HG02885 (cell line): Measurements from ENCODE around the gene PTPRN2.
"Not testable (repeated sequence)": the region's sequence is repeated elsewhere in the genome, so short reads cannot be mapped to it uniquely, and the experiment has no call there.

Experiments
- ATAC-seq: cut with Tn5 transposase; IDR thresholded peaks from one replicate; pipeline ENCODE4 v1.9.1; 2021; ENCODE audit warnings: mild to moderate bottlenecking; ENCODE audit not compliant: unreplicated experiment, poor library complexity

Gene PTPRN2

DNA sequence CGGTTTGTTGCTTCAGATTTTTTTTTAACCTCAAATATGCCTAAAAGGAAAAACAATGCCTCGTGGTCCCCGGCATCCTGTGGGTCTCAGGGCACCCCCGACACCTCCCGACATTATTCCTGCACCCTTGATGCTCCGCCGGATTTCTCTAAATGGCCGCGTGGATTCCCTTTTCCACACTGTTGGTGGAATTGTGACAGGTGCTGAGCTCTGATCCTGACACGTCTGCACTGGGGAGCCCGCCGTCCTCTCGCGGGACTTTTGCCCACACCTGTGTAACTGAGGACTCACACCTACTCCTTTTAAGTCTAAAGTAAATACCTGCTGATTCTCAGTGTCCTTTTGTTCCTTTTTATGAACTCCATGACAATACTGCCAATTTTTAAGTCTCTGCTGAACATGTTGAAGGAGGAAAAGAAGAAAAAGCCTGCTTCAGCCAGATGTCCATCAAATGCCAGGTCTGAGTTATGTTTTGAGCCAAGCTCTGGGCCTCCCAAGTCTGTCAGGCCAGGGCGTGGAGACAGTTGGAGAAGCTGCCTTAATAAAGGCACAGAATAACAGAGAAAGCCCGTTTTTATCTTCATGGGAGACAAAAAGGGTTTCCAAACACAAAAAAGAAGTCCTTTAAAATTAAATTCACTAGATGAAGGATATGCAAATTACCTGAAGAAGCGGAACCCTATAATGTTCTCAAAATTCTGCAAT is 682.6 kb downstream of the PTPRN2 start:
- ATAC-seq, result no peak

- ATAC-seq, result no peak
Observed at GRCh38 chr7:157904211-157904865, 683.3 kb downstream of the PTPRN2 start.

GRCh38 chr7:157903710-157904109 is 683.9 kb downstream of the PTPRN2 start:
- ATAC-seq, result no peak

- no peak for ATAC-seq
Observed at GRCh38 chr7:157903296-157903695, 684.3 kb downstream of the PTPRN2 start.

GRCh38 chr7:157901816-157902610 is 685.6 kb downstream of the PTPRN2 start:
- ATAC-seq, result not testable (repeated sequence)

GRCh38 chr7:157901166-157901565 is 686.5 kb downstream of the PTPRN2 start:
- no peak for ATAC-seq

DNA sequence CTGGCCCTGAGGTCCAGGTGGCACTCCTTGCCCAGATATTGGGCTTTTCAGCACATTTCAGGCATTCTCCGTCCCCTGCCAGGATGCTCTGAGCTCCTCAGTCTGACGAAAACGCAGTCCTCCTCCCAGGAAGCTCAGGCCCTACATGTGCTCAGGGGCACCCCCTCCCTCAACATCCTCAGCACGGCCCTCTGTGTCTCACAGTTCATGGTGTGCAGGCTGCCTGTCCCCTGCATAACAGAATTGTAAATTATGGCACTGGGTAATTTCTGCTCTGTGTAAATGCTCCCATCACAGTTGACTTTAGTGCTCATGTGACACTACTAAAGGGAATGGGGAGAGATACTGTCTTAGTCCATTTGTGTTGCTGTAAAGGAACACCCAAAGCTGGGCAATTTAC is 687.1 kb downstream of the PTPRN2 start:
- no peak for ATAC-seq

GRCh38 chr7:157900011-157900410 is 687.6 kb downstream of the PTPRN2 start:
- ATAC-seq, result no peak

GRCh38 chr7:157898802-157899505 is 688.7 kb downstream of the PTPRN2 start:
- no peak for ATAC-seq

DNA sequence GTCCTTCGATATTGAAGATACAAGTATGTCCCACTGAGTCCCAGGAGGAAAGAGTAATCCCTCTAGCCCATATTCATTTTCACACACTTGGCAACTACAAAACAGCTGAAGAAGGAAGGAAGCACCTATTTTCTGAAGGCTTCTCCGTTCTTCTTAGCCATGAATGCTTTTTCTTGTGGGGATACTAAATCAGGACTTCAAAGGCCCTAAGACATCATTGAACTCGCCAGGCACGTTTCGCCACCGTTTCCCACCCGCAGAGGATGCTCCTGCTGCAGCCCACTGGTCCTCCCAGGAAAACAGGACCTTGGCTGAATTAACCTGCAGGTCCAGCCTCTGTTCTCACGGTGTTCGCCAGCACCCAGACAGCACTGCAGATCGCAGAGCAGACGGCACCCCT is 689.4 kb downstream of the PTPRN2 start:
- no peak for ATAC-seq

GRCh38 chr7:157897681-157898080 is 689.9 kb downstream of the PTPRN2 start:
- no peak for ATAC-seq

DNA sequence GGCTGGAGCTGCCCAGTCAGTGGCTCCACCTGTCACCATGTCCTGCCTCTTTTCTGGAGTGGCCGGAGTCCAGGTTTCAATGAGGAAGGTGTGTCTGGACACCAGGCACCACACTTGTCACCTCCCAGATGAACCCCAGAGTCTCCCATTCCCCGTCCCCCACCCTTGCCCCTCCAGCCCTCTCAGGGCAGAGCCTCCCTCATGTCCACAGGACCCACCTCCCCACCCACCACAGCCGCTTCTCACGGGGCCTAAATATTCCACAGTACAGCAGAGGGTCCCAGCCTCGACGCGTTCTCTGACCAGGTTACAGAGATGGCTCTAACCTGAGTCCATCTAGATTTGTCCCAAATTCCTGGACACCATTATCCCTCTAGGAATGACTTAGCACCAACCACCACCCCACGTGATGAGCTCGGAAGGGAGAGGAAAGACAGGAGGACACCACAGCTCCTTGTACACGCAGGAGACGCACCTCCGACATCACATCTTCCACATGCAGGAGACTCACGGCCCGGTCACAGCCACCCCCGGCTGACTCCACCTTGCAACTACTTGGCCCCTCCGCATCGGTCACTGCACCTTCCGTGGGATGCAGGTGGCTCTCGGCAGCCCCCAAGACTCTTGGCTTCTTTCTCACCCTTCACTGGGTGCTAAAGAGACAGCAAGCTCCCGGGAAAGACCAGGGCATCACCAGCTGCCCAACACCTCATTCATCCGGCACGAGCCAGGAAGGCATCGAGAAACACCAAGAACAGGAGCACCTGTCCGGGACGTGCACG is 690.7 kb downstream of the PTPRN2 start:
- no peak for ATAC-seq

- ATAC-seq, result not testable (repeated sequence)
Observed at GRCh38 chr7:157896376-157896675, 691.3 kb downstream of the PTPRN2 start.

GRCh38 chr7:157895520-157896375 is 691.9 kb downstream of the PTPRN2 start:
- ATAC-seq, result no peak

DNA sequence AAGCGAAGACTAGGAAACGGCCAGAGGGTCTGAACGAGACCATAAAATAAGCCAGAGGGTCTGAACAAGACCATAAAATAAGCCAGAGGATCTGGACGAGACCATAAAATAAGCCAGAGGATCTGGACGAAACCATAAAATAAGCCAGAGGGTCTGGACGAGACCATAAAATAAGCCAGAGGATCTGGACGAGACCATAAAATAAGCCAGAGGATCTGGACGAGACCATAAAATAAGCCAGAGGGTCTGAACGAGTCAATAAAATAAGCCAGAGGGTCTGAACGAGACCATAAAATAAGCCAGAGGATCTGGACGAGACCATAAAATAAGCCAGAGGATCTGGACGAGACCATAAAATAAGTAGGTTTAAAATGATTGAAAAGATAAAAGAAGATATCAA is 692.5 kb downstream of the PTPRN2 start:
- ATAC-seq, result not testable (repeated sequence)

DNA sequence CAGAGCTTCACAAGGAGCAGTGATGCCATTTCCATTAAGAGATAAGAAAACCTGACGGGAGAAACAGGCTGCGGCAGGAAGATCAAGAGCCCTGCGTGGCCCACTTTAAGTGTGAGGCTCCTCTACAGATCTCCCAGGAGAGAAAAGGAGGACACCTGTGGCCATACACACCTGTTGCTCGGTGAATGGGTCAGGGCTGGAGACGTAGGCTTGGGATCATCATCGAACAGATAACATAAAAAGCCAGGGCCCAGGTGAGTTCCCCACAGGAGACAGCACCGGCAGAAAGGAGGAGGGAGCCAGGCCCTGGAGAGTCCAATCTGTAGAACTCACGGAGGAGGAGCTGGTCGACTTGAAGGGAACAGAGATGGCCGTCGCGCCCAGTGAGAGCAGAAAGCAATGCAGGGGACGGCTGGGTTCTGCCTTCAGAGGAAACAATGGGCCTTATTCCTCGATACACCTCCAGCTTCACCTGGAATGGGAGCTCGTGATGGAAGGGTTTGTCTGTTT is 694.0 kb downstream of the PTPRN2 start:
- no peak for ATAC-seq

- ATAC-seq, result no peak
Observed at GRCh38 chr7:157892751-157893523, 694.7 kb downstream of the PTPRN2 start.

GRCh38 chr7:157890921-157891401 is 696.7 kb downstream of the PTPRN2 start:
- no peak for ATAC-seq
